ENCODE data around the gene NRP2. TPM values are rescaled to one million over a fixed set of nuclear protein-coding genes. Genes with fewer than 3 reads are reported as not detected.

Gene NRP2
- total RNA-seq, 1 experiment from 2014 or later, result 1.2 TPM

DNA sequence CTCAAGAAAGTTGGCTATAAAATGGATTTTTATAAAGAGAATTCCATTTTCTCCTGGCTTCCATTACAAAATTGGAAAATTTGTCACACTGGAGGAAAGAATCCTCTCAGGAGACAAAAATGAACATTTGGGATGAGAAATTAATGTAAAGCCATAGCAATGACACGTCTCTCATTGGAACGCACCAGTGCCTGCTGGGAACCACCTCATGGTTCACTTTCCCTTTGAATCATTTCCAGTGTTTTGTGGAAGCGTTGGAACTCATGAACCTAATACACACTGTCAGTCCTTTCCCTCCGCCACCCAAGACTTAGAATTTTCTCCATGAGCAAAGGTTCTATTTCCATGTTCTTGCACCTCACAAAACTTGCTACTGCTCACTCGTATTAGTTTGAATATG lies 21.0 kb upstream of the NRP2 start:
- ATAC-seq (no peak), DNase-seq (ENCODE audit: low read depth, low spot score) (no peak)
- RAD21 ChIA-PET (ENCODE audit: low non-redundant PET in 1 of 2, low total read pairs in 2 of 2, uncharacterized antibody in 2 of 2, unreplicated experiment in 2 of 2), result no interaction called here
- Histone ChIP-seq H3K36me3 (ENCODE audit: control insufficient read depth in 1 of 2, insufficient read depth in 2 of 2, low read length in 2 of 2) (no peaks in the 10 kb centered on the region), H4K20me1 (ENCODE audit: insufficient read depth) (no peaks in the 10 kb centered on the region), H3K4me2 (ENCODE audit: low read length) (no peak overlapping the region), H3K9me3 (ENCODE audit: control insufficient read depth in 1 of 2, insufficient read depth in 1 of 2, low read depth in 1 of 2, low read length in 2 of 2) (no peaks in the 10 kb centered on the region), H2AFZ (ENCODE audit: low read depth, low read length, poor library complexity, severe bottlenecking) (no peak overlapping the region), H3K27ac (ENCODE audit: low read depth, low read length) (no peak overlapping the region), H3K79me2 (ENCODE audit: insufficient read depth, low read length) (no peaks in the 10 kb centered on the region), H3K9me2 (ENCODE audit: insufficient read depth) (no peaks in the 10 kb centered on the region), H3K9ac (ENCODE audit: low read length) (no peak overlapping the region), H3K27me3 (ENCODE audit: insufficient read depth, low read length) (peaks cover 12% of the 10 kb centered on the region), H3K4me1 (ENCODE audit: control insufficient read depth in 1 of 2, insufficient read depth in 2 of 2, low read length in 2 of 2) (no peaks in the 10 kb centered on the region), H3K4me3 (replicated peaks in 1 of 2; ENCODE audit: low read depth in 1 of 2, low read length in 2 of 2) (no peak overlapping the region)
- TF ChIP-seq ELF1 (IDR thresholded peaks at IDR 0.05; ENCODE audit: borderline replicate concordance, low read depth), result no peak
- no peak for TF ChIP-seq POLR2AphosphoS5 (IDR thresholded peaks at IDR 0.05; ENCODE audit: low read depth, low read length)
- no peak for TF ChIP-seq EZH2phosphoT487 (IDR thresholded peaks at IDR 0.05; ENCODE audit: borderline replicate concordance)
- no peak for TF ChIP-seq TCF7L2 (IDR thresholded peaks at IDR 0.05; ENCODE audit: borderline replicate concordance, extremely low read depth, insufficient read depth, insufficient read length)
- TF ChIP-seq SIN3A (IDR thresholded peaks at IDR 0.05; ENCODE audit: low read depth), result no peak
- no TSS peak for BruUV-seq (replicated peaks)
- intact Hi-C loops (cut with micrococcal nuclease), result no loop called here
- POLR2A ChIA-PET, result no interaction called here
- CTCF ChIA-PET, result no interaction called here

DNA sequence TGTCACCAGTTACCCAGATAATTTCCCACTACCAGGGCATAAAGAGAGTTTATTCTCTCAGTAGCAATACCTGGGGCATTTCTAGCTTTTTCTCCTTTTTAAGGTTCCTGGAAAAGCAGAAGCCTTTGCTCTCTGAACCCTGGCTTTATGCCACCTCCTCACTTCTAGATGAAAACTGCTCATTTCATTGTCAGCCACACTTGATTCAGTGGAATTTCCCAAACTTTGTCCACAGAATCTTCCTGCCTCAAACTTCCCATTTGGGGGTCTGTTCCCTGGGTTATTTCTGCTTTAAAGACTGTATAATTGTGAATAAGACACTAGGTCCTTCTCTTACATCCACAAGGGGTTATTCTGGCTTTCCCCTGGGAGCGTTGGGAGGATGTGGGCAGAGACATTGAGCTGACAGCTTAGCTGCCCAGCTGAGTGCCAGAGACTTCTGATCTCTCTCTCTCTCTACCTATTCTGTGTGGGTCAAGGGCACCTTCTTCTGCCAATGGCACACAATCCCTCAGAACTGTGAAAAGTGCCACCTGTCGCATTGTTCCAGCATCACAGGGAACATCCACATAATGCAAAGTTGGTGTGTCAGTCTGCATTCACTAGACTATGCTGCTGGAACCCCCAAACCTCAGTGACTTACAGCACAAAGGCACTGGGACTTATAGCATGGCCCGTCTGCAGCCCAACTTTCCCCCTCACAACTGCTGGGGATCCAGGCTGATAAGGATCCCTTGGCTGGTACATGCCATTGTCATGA lies 19.9 kb upstream of the NRP2 start:
- Histone ChIP-seq H3K4me1 (ENCODE audit: control insufficient read depth in 1 of 2, insufficient read depth in 2 of 2, low read length in 2 of 2) (no peaks in the 10 kb centered on the region), H3K27me3 (ENCODE audit: insufficient read depth, low read length) (peaks cover 6% of the 10 kb centered on the region), H4K20me1 (ENCODE audit: insufficient read depth) (no peaks in the 10 kb centered on the region), H3K4me3 (replicated peaks in 1 of 2; ENCODE audit: low read depth in 1 of 2, low read length in 2 of 2) (no peak overlapping the region), H3K9me3 (ENCODE audit: control insufficient read depth in 1 of 2, insufficient read depth in 1 of 2, low read depth in 1 of 2, low read length in 2 of 2) (no peaks in the 10 kb centered on the region), H3K9me2 (ENCODE audit: insufficient read depth) (no peaks in the 10 kb centered on the region), H3K4me2 (ENCODE audit: low read length) (no peak overlapping the region), H3K79me2 (ENCODE audit: insufficient read depth, low read length) (no peaks in the 10 kb centered on the region), H3K27ac (ENCODE audit: low read depth, low read length) (no peak overlapping the region), H2AFZ (ENCODE audit: low read depth, low read length, poor library complexity, severe bottlenecking) (no peak overlapping the region), H3K36me3 (ENCODE audit: control insufficient read depth in 1 of 2, insufficient read depth in 2 of 2, low read length in 2 of 2) (no peaks in the 10 kb centered on the region), H3K9ac (ENCODE audit: low read length) (no peak overlapping the region)
- POLR2A ChIA-PET, result no interaction called here
- no peak for ATAC-seq
- DNase-seq (ENCODE audit: low read depth, low spot score), result no peak
- CTCF ChIA-PET, result interaction anchor here (1.5 kb wide), 1 partner anchor 14 kb away, joined by 3 read pairs; no protein-coding TSS in a partner anchor
- RAD21 ChIA-PET (ENCODE audit: low non-redundant PET in 1 of 2, low total read pairs in 2 of 2, uncharacterized antibody in 2 of 2, unreplicated experiment in 2 of 2), result no interaction called here
- TF ChIP-seq EZH2phosphoT487 (IDR thresholded peaks at IDR 0.05; ENCODE audit: borderline replicate concordance) (no peak), FOSL1 (IDR thresholded peaks at IDR 0.05; ENCODE audit: low read depth) (no peak), POLR2A (IDR thresholded peaks at IDR 0.05; ENCODE audit: borderline replicate concordance, extremely low read depth, insufficient read depth, insufficient read length) (no peak)
- TF ChIP-seq, protein P1, sequence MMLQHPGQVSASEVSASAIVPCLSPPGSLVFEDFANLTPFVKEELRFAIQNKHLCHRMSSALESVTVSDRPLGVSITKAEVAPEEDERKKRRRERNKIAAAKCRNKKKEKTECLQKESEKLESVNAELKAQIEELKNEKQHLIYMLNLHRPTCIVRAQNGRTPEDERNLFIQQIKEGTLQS (IDR thresholded peaks at IDR 0.05), result no peak
- TF ChIP-seq, protein P2, sequence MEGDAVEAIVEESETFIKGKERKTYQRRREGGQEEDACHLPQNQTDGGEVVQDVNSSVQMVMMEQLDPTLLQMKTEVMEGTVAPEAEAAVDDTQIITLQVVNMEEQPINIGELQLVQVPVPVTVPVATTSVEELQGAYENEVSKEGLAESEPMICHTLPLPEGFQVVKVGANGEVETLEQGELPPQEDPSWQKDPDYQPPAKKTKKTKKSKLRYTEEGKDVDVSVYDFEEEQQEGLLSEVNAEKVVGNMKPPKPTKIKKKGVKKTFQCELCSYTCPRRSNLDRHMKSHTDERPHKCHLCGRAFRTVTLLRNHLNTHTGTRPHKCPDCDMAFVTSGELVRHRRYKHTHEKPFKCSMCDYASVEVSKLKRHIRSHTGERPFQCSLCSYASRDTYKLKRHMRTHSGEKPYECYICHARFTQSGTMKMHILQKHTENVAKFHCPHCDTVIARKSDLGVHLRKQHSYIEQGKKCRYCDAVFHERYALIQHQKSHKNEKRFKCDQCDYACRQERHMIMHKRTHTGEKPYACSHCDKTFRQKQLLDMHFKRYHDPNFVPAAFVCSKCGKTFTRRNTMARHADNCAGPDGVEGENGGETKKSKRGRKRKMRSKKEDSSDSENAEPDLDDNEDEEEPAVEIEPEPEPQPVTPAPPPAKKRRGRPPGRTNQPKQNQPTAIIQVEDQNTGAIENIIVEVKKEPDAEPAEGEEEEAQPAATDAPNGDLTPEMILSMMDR (IDR thresholded peaks at IDR 0.05 in 2 of 3, conservative IDR thresholded peaks at IDR 0.05 in 1 of 3; ENCODE audit: borderline replicate concordance in 1 of 3, insufficient read depth in 1 of 3, low read depth in 2 of 3, low read length in 2 of 3), result no peak
- intact Hi-C loops (cut with micrococcal nuclease), result no loop called here
- BruUV-seq (replicated peaks), result no TSS peak

Measured in HCT116 (cell line).